ENCODE data around the gene TMEM116.
"Not testable (repeated sequence)": the region's sequence is repeated elsewhere in the genome, so short reads cannot be mapped to it uniquely, and the experiment has no call there.

TMEM116 gene

DNA sequence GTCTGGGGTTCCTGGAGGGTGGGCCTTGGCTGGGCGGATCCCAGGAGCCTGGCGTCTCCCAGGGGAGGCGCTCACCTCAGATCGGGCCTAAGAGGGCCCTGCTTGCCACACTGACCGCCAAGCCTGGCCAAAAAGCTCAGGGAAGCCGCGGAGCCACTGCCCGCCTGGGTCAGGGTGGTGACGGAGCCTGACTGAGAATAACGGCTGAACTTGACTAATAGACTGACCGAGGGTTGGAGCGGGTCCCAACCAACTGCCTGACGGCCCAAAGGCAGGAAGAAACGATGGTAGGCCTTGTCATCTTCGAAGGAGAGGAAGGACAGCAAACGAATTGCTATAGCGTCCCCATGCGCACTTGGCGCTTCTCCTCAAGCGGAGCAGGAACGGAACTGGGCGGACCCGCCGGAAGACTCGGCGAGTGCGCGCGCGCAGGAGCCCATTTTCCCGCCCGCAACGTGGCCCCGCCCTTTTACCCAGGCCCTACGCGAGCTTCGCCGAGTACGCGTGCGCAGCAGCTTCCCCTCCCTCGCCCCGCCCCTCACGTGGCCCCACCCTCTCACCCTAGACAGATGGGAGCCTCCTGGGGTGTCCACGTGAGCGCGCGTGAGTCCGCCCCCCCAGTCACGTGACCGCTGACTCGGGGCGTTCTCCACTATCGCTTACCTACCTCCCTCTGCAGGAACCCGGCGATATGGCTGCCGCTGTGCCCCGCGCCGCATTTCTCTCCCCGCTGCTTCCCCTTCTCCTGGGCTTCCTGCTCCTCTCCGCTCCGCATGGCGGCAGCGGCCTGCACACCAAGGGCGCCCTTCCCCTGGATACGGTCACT lies at the start of gene TMEM116, which contains the start of gene ERP29:
Gene TMEM116 (minus strand): TSS at position 391 of the 826 bp plus-strand sequence. CDS start 7,895 bp downstream, outside the sequence.
Gene ERP29 (plus strand): TSS at position 652 of the 826 bp plus-strand sequence. CDS start 40 bp downstream, at position 692.
- peak; percentile 98 for DNase-seq (ENCODE audit: low read depth)

DNA sequence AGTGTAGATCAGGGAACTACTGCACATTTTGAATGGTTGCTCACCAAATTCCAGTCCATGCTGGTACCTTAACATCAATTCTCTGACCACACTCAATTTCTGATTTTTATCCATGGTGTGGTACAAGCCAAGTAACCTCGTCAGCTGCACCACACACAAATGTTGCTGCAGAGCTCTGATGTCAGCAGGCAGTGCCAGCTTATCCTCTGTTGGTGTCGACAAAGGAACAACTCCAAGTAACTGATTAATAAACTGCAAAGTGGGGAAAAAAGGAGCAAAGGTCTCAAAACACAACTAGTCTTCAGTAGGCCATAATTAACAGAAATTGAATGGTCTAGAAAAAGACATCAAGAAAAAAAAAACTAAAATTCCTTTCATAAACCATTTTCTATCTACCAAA lies 48.2 kb upstream of the TMEM116 start:
- DNase-seq (ENCODE audit: low read depth), result no peak

DNA sequence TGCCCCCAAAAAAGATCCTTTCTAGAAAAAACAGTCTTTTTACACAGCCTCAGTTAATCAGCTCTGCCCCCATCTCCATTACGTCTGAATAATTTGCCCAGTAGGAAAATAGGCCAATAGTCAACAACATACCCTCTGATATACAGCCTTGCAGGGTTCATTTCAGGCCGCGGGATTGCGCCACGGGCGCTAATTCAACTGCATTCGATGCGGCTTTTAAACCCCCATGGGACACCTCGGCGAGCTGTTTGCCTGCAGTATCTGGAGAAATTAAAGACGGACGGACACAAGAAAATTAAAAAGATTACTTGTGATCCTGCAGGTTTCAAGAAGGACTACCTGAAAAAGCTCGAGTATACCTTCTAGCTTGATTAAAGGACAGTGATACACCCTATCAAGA lies 36.4 kb upstream of the TMEM116 start:
- no peak for DNase-seq (ENCODE audit: low read depth)

DNA sequence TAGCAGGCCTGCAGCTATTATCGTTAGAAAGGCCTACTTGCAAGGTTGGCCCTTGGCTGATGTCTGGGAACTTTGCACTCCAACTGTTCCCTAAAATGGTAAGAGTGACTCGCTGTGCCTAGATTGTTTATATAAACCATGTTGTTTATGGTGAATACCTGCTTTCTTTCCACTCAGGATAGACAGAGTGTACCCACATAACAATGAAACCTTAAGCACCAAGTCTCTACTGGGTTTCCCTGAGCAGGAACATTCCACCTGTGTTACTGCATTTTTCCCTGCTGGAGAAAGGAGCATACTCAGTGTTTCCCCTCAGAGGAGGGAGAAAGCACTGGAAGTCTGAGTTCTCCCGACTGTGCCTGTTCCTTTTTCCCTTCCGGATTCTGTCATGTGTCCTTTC lies 33.0 kb upstream of the TMEM116 start:
- DNase-seq (ENCODE audit: low read depth), result no peak

DNA sequence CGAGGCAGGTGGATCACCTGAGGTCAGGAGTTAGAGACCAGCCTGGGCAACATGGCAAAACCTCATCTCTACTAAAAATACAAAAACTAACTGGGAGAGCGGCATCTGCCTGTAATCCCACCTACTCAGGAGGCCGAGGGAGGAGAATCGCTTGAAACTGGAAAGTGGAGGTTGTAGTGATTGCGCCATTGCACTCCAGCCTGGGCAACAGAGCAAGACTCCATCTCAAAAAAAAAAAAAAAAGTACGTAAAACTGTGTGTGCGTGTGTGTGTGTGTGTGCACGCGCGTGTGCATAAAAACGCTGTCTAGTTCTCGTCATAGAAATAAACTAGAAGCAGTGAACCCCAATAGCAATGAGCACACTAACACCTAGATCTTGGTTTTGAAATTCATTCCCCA lies 23.6 kb upstream of the TMEM116 start:
- DNase-seq (ENCODE audit: low read depth), result not testable (repeated sequence)

DNA sequence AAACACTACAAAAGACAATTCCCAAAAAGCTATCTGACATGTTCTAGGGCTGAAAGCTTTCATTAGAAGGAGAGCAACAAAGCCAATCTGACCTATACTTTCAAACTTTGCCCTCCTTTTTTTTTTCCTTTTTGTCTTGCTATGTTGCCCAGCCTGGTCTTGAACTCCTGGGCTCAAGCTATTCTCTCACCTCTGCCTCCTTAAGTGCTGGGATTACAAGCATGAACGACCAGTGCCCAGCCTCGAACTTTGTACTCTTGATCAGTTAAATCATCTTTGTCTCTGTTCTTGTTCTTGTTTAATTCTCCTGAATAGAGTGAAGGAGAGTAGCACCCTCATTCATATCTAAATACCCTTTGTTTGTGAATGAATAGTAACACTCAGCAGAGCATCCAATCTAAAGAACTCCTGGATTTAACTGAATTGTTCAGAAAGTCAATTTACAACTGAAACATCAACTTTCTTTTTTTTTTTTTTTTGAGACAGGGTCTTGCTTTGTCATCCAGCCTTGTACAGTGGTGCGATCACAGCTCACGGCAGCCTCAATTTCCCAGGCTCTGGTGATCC lies 22.3 kb upstream of the TMEM116 start:
- DNase-seq (ENCODE audit: low read depth), result no peak

DNA sequence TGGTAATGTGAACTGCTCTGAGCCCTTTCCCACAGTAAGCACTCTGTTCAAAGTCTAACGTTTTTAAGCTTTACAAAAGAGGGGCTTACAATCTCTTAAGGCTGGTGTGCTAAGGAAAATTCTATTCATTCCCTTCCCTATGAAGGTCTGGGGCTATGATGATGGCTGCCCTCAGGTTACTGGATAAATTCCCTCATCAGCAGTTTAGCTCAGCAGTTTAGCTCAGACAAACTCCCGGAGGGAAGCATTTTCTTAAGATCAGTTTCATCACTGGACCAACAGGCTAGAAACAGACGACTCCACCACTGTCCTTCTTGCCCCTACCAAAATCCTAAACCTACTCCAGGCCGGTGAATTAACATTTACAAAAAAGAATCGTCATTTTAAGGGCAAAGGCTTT lies 19.3 kb upstream of the TMEM116 start:
- no peak for DNase-seq (ENCODE audit: low read depth)

DNA sequence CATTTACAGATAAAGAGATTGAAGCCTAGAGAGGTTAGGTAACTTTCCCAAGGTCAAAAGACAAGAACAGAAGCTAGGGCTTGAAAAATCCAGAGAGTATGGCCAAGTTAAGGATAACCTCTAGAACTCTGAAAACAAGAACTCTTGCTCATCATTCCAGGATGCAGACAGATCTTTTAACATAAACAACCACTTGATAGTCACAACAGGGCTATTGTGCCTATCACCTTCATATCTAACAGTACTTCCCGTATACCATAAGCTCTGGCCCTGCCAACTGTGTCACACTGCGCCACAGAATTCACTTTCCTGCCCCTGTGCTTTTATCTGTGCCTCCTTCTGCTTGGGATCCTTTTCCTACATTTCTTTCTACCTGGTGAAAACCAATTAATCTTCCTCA lies 18.5 kb upstream of the TMEM116 start:
- no peak for DNase-seq (ENCODE audit: low read depth)

DNA sequence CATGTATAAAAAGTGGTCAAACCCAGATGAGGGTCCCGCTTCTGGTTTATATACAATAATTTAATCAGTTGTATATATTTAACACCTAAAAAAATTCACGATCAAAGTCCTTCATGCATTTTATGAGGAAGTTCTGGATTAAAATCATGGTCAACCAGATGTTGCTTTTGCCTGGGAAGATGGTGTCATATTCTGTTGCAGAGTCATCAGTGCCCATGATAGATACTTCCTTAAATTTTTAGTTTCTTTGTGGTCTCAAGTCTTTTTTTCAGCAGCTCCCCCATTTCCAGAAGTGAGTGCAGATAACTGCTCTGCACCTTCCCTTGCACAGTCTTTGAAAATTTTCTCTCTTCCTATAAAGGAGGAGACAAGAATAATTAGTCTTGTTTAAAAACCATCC lies 16.3 kb upstream of the TMEM116 start:
- no peak for DNase-seq (ENCODE audit: low read depth)

DNA sequence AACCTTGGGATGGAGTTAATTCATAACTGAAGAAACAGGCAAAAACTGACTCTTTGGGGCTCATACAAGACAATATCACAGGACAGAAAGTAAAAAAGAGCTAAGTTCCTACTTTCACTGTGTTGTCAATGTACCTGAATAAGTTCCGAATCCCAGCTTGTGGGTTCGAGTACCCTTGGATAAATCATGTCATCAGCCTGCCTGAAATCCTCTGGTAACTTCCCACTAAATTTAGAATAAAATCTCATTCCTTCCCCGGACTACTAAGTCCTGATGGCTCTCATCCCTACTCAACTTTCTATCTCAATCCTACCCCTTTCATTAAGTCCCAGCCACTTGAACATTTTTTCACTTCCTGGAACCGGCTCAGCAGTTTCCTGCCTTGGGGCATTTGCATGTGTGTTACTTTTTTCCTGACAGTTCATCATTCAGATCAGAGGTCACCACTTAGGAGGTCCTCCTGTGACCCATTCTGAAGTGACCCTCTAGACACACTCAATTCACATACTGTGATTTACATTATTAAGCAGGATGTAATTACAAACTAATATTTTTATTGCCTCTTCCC lies 12.9 kb upstream of the TMEM116 start:
- no peak for DNase-seq (ENCODE audit: low read depth)

DNA sequence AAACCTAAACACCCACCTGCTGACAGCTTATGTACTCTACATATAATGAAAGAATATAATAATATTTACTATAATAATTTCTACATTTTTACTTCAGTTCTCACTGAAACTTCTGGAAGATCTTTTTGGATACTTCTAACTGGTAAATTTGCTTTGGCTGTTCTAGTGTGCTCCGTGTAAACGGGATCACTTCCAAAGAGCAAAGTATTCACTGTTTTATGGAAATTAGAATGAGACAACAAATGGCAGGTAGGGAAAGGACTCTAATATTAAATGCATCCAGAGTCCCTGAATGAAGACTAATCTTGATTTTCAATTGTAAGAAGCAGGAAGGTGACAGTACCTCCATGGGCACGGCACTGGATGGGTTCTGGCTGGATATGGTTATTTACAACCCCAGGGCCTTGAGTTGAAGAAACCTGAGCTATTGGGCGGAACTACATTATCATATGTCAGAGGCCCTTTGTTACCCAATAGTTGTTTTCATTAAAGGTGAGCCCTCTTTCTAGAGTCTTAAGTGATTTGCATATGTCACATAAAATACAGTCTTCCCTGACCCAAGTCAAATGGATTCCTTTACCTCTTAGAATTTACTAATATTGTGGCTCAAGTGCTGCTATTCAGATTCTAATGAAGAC lies 10.9 kb upstream of the TMEM116 start:
- no peak for DNase-seq (ENCODE audit: low read depth)

DNA sequence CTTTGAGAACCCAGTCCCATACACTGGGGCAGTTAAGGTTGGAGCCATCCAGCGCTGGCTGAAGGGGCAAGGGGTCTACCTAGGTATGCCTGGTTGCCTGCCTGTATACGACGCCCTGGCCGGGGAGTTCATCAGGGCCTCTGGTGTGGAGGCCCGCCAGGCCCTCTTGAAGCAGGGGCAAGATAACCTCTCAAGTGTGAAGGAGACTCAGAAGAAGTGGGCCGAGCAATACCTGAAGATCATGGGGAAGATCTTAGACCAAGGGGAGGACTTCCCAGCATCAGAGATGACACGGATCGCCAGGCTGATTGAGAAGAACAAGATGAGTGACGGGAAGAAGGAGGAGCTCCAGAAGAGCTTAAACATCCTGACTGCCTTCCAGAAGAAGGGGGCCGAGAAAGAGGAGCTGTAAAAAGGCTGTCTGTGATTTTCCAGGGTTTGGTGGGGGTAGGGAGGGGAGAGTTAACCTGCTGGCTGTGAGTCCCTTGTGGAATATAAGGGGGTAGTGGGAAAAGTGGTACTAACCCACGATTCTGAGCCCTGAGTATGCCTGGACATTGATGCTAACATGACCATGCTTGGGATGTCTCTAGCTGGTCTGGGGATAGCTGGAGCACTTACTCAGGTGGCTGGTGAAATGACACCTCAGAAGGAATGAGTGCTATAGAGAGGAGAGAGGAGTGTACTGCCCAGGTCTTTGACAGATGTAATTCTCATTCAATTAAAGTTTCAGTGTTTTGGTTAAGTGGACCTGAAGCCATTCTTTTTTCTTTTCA lies 9.5 kb upstream of the TMEM116 start:
- no peak for DNase-seq (ENCODE audit: low read depth)

DNA sequence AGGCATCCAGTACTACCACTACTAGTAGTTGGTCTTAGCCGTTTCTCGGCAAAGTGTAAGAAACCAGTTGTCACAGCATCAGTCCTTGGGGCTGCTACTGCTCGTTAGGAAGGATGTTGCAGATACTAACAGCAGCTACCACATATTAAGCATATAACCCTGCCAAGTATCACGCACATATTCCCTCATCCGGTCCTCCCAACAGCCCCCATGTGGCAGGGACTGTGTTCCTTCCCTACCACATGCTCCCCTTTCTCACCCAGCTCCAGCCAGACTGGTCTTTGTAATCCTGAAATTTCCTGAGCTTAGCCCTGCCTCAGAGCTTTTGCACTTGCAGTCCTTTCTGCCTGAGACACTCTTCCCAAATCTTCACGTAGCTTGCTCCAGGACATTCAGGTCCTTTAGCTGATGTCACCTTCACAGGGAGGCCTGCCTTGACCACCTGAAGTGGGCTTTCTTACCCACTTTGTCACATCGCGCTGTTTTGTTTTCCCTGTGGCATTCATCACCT lies 8.0 kb upstream of the TMEM116 start:
- no peak for DNase-seq (ENCODE audit: low read depth)

DNA sequence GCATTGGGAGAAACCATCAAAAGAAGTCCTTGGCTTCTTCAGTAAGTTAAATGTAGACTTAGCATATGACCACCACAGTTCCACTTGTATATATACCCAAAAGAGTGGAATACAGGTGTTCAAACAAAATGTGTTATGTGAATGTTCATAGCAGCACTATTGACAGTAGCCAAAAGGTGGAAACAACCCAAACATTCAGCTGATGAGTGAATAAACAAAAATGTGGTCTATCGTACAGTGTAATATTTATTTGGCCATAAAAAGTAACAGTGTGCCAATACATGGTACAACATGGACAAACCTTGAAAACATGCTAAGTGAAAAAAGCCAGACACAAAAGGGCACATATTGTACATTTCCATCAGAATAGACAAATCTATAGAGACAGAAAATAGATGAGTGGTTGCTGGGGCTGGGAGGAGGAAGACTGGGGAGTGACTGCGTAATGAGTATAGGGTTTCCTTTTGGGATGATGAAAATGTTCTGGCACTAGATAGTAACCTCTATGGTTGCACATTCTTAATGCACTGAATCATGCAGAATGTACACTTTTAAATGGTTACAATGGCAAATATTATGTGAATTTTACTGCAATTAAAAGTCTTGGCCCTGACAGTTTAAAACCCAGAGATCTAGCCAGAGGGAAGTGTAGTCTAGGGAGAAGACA lies 5.7 kb upstream of the TMEM116 start:
- DNase-seq (ENCODE audit: low read depth), result peak; percentile 77

DNA sequence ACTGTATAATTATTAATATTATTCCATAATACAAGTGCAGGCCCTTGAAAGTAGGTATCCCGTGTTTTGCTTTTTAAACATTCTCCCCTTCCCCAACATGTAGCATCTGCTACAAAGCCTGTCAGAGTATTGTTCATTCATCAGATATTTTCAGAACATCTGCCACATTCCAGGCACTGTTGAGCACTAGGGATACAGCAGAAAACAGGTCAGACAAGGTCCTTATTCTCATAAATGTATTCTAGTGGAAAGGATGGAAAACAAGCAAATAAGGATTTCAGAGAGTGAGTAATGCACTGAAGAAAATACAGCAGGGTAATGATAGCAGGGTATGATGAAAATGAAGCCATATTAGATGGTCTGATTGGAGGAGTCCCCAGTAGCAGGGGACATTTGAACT lies 4.1 kb upstream of the TMEM116 start:
- DNase-seq (ENCODE audit: low read depth), result no peak

DNA sequence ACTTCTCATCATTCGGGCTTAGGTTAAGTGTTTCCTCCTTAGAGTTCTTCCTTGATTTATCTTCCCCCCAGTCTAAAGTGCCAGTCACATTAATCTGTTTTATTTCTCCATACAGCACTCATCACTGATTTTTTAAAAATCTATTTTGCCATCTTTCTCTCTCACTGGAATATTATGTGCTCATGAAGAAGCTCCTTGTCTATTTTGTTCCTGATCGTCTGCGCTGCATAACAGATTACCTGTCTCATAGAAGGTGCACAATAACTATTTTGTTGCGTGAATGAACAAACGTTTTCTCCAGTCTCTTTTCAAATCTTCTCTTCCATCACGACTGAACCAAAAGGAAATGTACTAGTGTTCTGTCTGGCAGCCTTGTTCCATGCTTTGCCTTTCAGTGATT lies 3.0 kb upstream of the TMEM116 start:
- no peak for DNase-seq (ENCODE audit: low read depth)

DNA sequence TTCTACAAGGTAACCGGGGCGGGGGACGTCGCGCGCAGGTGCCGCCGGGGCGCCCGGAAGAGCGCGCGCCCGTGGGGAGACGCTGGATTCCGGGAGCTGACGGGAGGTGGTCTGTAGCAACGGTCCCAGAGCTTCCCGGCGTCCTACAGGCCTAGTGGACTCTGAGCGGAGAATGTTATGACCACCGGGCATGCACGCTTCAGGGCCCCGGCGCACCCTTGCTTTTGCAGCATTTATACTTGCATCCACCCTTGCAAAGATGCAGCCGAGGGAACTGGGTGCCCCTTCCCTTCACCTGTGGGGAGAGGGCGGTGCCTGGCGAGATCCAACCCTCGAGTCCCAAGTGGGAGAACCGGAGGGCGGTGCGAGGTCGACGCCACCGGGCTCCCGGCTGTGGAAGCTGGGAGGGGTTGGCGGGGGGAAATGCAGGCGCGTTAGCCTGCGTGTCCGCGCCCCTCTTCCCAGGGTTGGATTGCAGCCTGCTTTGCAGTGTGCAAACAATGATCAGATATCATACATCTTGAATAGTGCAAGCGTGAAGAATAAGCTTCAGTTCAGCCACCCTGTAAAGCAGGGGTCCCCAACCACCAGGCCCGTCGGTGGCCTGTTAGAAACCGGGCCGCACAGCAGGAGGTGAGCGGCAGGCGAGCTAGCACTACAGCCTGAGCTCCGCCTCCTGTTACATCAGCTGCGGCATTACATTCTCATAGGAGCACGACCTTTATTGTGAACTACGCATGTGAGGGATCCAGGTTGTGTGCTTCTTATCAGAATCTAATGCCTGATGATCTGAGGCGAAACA lies 837 bp upstream of the TMEM116 start:
- peak; percentile 68 for DNase-seq (ENCODE audit: low read depth)

DNA sequence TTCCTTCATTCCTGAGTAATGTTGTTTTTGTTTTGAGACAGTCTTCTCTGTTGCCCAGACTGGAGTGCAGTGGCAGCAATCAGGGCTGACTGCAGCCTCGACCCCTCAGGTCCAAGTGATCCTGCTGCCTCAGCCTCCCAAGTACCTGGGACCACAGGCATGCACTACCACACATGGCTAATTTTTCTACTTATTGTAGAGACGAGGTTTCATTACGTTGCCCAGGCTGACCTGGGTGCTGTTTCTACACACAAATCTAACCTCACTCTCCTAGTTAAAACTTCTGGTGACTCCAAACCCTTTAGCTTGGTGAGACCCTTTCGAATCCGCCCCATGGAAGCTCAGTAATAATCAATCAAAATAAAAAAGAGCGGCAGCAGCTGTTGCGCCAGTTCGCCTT lies 1.3 kb downstream of the TMEM116 start:
- DNase-seq (ENCODE audit: low read depth), result no peak

DNA sequence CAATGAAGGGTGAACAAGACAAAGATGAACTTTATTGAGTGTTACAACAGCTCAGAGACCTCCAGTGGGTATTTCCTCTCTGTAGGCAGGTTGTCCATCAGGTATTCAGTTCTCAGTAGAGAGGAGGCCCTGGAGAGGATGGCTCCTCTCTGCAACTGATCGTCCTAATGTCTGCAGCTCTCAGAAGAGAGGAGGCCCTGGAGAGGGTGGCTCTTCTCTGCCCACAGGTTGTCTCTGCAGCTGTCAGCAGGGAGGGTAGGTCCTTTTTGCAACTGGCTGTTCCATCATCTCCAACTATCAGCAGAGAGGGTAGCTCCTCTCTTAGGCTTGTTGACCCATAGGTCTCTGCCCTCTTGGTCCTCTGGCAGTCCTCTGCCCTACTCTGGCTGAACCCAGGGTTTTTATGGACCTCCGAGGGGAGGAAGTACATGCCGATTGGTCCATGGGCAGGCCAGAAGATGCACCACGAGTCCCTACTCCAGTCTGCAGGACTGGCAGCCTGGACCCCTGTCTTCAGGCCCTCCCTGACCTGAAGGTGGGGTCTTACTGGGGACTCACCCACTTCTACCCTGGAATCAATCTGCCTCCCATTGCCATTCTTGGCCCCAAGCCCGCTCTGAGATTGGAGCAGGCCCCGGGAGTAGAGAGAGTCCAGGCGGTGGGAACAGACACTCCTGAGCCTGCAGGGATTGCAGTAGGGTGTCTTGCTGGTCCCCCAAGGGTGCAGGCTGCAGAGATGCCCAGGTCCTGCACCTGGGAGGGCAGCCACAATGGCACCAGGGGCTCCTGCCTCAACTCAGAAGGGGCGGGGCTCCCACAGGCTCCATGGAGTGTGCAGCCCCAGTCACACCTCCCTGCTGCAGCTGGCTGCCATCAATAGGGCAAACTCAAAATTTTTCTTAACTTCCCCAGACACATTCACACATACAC lies 2.3 kb downstream of the TMEM116 start:
- no peak for DNase-seq (ENCODE audit: low read depth)
